Measurements from ENCODE around the gene WWOX.

GRCh38 chr16:78705694-78706093 lies 606.2 kb downstream of the WWOX start:
- TF ChIP-seq CTCF (IDR thresholded peaks at IDR 0.05) (no peak), POLR2A (IDR thresholded peaks at IDR 0.05) (no peak), POLR2AphosphoS5 (IDR thresholded peaks at IDR 0.05) (no peak), EP300 (IDR thresholded peaks at IDR 0.05) (no peak)
